Transverse colon (tissue), 4 donors: ENCODE data around the gene KCNT1. TPM values are rescaled to one million over a fixed set of nuclear protein-coding genes. Genes with fewer than 3 reads are reported as not detected.

Experiments used
- DNase-seq: peaks from one replicate; pipeline ENCODE4 v3.0.0-alpha.2; 2019
- H3K27ac ChIP-seq, 4 donors: fragments of 200-600 bp; sonication (generic); 2 replicates each; pipeline ENCODE4 v1.5.1; 2016 to 2018; ENCODE audit warnings: inconsistent platforms in 4 of 4
- H3K27me3 ChIP-seq: fragments of 200-600 bp; sonication (generic); 2 replicates; pipeline ENCODE4 v1.5.1; 2017; ENCODE audit warnings: inconsistent platforms
- H3K36me3 ChIP-seq, 4 donors: fragments of 200-600 bp; sonication (generic); 2 replicates each; pipeline ENCODE4 v1.5.1; 2017 to 2019; ENCODE audit warnings: inconsistent platforms in 4 of 4
- H3K4me1 ChIP-seq, 4 donors: fragments of 200-600 bp; sonication (generic); 2 replicates each; pipeline ENCODE4 v1.5.1; 2017 to 2020; ENCODE audit warnings: inconsistent platforms in 4 of 4
- H3K4me3 ChIP-seq, 4 donors: fragments of 200-600 bp; sonication (generic); 1 replicate in 1 of 4; 2 replicates in 3 of 4; pipeline versions ENCODE4 v1.5.1 to v1.6.1; 2017 to 2019; ENCODE audit warnings: inconsistent platforms in 4 of 4
- H3K9me3 ChIP-seq, 2 donors: fragments of 200-600 bp; sonication (generic); 2 replicates each; pipeline ENCODE4 v1.5.1; 2017 to 2019; ENCODE audit warnings: inconsistent platforms in 2 of 2
- EP300 ChIP-seq: sonication (generic); formaldehyde crosslinking; IDR thresholded peaks from one replicate; pipeline ENCODE4 v1.6.1; 2017; ENCODE audit warnings: antibody characterized with exemption, low read depth
- POLR2A ChIP-seq: fragments of 450-650 bp; IDR thresholded peaks from one replicate; pipeline ENCODE4 v1.6.1; 2016; ENCODE audit warnings: antibody characterized with exemption, mild to moderate bottlenecking, moderate library complexity
- POLR2AphosphoS5 ChIP-seq, 3 donors: sonication (generic); formaldehyde crosslinking; IDR thresholded peaks; one replicate each; pipeline ENCODE4 v1.6.1; 2016; ENCODE audit warnings: antibody characterized with exemption in 3 of 3
- WGBS, 2 donors: methylation state at CpG; one replicate each; pipeline ENCODE4 v1.1.5; 2018; ENCODE audit warnings: low coverage in 1 of 2; 5-methylcytosine and 5-hydroxymethylcytosine counted together
- in situ Hi-C, 4 donors: fragments of 200-750 bp; cut with MboI; loops; one replicate each; pipeline versions ENCODE4 v1.15.0 to v1.15.1; 2017; ENCODE audit warnings: low sequenced_read_pairs in 3 of 4, low pct_ligation_motif_present in 1 of 4, low pct_unique_long_range_greater_than_20kb in 1 of 4
- intact Hi-C: fragments of 100-400 bp; cut with DNase I; formaldehyde crosslinking; loops from one replicate; pipeline ENCODE4 v1.15.1; 2023; ENCODE audit warnings: low total_unique reads
- total RNA-seq, 4 donors: library from RNA; depleted of rRNA; stranded (reverse); fragments of >200 nt; gene quantifications; one replicate each; pipeline ENCODE4 v1.1.0, GENCODE V29; 2016
- TF ChIP-seq, protein P1 (sequence below), 5 experiments: fragments of 200-600 bp in 3 of 5; fragments of 450-650 bp in 2 of 5; sonication (generic) in 3 of 5; IDR thresholded peaks; 1 replicate in 2 of 5; 2 replicates in 3 of 5; pipeline ENCODE4 v1.5.1; 2016 to 2017; ENCODE audit warnings: antibody characterized with exemption in 5 of 5, inconsistent platforms in 3 of 5, mild to moderate bottlenecking in 2 of 5, moderate library complexity in 1 of 5

Gene KCNT1
- total RNA-seq, 4 donors from 2014 or later, result 0.14 TPM; not detected in 3

DNA sequence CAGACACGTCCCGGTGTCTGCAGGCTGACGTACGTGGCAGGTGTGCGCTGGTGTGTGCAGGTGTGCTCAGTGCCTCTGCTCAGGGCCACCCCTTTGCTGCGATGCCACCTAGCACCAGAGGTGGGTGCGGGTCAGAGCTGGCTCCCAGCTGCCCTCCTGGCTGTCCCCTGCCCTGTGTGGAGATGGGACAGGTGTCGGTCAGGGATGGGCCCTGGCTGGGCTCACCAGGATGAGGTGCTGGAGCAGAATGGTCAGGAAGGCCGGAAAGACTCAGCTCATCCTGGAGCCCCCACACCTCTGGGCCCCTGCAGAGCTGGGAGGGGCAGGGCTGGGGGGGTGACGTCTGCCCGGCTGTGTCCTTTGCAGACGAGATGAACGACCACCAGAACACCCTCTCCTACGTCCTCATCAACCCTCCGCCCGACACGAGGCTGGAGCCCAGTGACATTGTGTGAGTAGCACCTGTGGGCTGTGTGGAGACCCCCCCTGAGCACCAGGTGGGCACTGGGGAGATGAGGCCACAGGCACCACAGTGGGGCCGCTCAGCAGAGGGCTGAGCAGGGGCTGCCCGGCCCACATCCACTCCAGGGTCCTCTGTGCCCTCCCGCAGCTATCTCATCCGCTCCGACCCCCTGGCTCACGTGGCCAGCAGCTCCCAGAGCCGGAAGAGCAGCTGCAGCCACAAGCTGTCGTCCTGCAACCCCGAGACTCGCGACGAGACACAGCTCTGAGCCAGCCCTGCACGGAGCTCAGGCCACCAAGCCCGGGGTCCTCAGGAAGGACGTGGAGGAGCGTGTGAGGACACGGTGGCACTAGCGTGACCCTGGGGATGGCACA lies 89.7 kb downstream of the KCNT1 start:
- TF ChIP-seq EP300 (no peak), POLR2A (no peak), POLR2AphosphoS5 (IDR thresholded peaks at IDR 0.05) (no peak)
- TF ChIP-seq, protein P1, sequence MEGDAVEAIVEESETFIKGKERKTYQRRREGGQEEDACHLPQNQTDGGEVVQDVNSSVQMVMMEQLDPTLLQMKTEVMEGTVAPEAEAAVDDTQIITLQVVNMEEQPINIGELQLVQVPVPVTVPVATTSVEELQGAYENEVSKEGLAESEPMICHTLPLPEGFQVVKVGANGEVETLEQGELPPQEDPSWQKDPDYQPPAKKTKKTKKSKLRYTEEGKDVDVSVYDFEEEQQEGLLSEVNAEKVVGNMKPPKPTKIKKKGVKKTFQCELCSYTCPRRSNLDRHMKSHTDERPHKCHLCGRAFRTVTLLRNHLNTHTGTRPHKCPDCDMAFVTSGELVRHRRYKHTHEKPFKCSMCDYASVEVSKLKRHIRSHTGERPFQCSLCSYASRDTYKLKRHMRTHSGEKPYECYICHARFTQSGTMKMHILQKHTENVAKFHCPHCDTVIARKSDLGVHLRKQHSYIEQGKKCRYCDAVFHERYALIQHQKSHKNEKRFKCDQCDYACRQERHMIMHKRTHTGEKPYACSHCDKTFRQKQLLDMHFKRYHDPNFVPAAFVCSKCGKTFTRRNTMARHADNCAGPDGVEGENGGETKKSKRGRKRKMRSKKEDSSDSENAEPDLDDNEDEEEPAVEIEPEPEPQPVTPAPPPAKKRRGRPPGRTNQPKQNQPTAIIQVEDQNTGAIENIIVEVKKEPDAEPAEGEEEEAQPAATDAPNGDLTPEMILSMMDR (IDR thresholded peaks at IDR 0.05), result no peak
- in situ Hi-C loops (no loop called here), intact Hi-C loops (no loop called here)
- H3K36me3 ChIP-seq, result no peaks in the 10 kb centered on the region
- H3K9me3 ChIP-seq, result no peaks in the 10 kb centered on the region
- whole genome bisulfite sequencing, 2 donors, result 74% methylated on average over 25 of the region's 35 CpGs; no CpG with 5 or more reads in 1 of the 2 donors
- DNase-seq, result no peak
- H3K4me3 ChIP-seq, result no peak overlapping the region
- no peaks in the 10 kb centered on the region for H3K27me3 ChIP-seq
- H3K4me1 ChIP-seq, result no peaks in the 10 kb centered on the region
- H3K27ac ChIP-seq, result no peak overlapping the region

DNA sequence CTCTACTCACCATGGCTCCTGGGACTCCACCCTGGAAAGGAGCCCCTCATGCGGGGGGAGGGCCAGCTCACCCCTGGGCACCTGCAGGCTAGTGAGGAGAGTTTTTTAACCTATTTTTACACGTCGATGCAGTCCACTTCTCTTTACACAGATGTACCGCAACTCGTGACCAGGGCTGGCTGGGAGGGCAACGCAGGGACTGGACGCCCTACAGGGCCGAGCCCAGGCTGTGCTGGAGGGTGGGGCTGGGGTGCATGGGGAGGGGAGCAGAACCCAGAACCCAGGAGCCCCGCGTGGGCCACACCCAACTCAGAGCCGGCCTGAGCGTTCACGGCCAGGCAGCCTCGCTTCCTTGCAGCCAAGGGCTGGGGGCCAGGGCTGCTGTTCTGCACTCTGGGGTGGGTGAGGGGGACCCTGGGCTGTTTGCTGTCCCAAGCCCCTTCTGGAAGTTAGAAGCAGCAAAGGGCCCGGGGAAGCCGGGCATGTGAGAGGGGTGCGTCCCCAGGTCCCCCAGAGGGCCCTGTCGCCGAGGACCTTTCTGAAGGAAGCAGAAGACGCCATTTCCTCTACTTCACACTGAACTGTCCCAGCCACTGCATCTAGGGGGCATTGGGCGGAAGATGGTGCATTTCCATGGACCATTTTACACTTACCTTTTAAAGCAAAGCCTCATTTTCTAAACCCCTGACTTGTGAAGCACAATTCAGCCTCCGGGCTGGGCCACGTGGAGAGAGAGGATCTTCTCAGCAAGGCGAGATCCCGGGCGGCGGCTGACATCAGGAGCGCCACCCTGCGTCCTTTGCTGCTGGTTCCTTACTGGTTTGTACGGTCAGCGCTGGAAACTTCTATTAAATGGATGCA lies 90.5 kb downstream of the KCNT1 start:
- H3K27ac ChIP-seq, result no peak overlapping the region
- no peaks in the 10 kb centered on the region for H3K9me3 ChIP-seq
- H3K4me1 ChIP-seq, result no peaks in the 10 kb centered on the region
- H3K36me3 ChIP-seq, result no peaks in the 10 kb centered on the region
- DNase-seq, result no peak
- intact Hi-C loops, result no loop called here
- no peaks in the 10 kb centered on the region for H3K27me3 ChIP-seq
- TF ChIP-seq POLR2AphosphoS5 (IDR thresholded peaks at IDR 0.05) (no peak), POLR2A (no peak), EP300 (no peak)
- TF ChIP-seq, protein P1 (IDR thresholded peaks at IDR 0.05), result no peak
- no peak overlapping the region for H3K4me3 ChIP-seq
- 64 to 75% methylated on average over 10 to 31 of the region's 31 CpGs for WGBS, 2 donors
- in situ Hi-C loops, result no loop called here

DNA sequence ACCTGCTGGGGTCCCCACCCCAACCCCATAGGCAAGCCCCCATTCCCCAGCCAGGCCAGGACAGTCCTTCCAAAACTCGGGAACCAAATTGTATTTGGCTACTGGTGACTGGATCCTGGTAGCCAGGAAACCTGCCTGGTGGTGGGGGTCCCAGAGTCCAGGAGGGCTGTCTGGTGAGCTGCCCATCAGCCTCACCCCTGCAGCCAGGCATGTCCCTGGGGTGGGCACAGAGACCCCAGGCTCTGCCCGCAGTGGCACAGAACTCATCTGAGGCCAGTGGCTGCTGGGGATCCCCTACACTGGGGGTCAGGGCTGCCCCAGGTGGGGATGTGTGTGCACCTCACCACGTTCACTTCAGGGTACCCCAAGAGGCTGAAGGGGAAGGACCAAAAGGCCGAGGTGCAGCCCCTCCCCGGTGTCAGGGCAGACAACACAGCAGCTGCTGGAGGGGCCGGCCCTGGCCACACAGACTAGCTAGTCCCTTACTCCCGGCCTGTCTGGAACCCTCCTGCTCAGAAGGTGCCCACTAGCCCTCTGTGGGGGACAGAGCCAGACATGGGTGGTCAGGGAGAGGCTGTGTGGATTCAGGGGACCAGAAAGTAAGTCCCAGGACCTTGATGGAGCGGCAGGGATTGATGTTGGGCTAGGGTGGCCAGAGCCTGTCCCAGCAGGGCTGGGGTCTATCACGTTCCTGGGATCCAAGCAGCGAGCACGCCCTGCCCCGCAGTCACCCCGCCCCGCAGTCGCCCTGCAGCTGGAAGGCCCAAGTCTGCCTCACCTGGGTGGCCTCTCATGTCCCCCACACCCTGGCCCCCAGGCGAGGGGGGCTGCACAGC lies 91.5 kb downstream of the KCNT1 start:
- no peak for DNase-seq
- 89 to 92% methylated on average over 2 to 16 of the region's 16 CpGs for WGBS, 2 donors

More for the DNA sequence above, 91.5 kb downstream of the KCNT1 start:
- H3K27me3 ChIP-seq, result no peaks in the 10 kb centered on the region
- no peak for TF ChIP-seq POLR2AphosphoS5 (IDR thresholded peaks at IDR 0.05)
- TF ChIP-seq, protein P1 (IDR thresholded peaks at IDR 0.05), result no peak
- no peak for TF ChIP-seq POLR2A
- no peak for TF ChIP-seq EP300
- H3K9me3 ChIP-seq, result no peaks in the 10 kb centered on the region
- no peak overlapping the region for H3K4me3 ChIP-seq
- H3K4me1 ChIP-seq, result no peaks in the 10 kb centered on the region
- in situ Hi-C loops (no loop called here), intact Hi-C loops (no loop called here)
- H3K36me3 ChIP-seq, result no peaks in the 10 kb centered on the region
- H3K27ac ChIP-seq, result no peak overlapping the region
